ENCODE data around the gene TMIGD1. TPM values are rescaled to one million over a fixed set of nuclear protein-coding genes. Genes with fewer than 3 reads are reported as not detected.
A peak's percentile ranks its signal among the peaks of the same experiment; 100 is the strongest.

The TMIGD1 gene
- polyA plus RNA-seq, 1 donor (not counting 4 experiments of a cell fraction or from before 2014, with no cell fraction given) = not detected

- dilution Hi-C loops (cut with MboI; ENCODE audit: extremely low pct_ligation_motif_present, low sequenced_read_pairs) = no loop called here
- no peak for DNase-seq (ENCODE audit: low read depth, low spot score)
- Histone ChIP-seq H3K9me3 (ENCODE audit: control insufficient read depth, low read depth, low read length) (no peaks in the 10 kb centered on the region), H3K79me2 (ENCODE audit: control insufficient read depth, insufficient read depth, low read length) (no peaks in the 10 kb centered on the region), H3K4me2 (ENCODE audit: control insufficient read depth, extremely low read depth, insufficient read depth, low read depth, low read length) (no peak overlapping the region), H3K27me3 (ENCODE audit: control insufficient read depth, extremely low read depth, insufficient read depth, low read length) (peaks cover 14% of the 10 kb centered on the region), H2AFZ (ENCODE audit: control insufficient read depth, low read length) (no peak overlapping the region), H3K27ac (ENCODE audit: control insufficient read depth, insufficient read depth, low read length) (no peak overlapping the region), H3K9ac (ENCODE audit: control insufficient read depth, extremely low read depth, insufficient read depth, low read length) (no peak overlapping the region), H3K4me1 (ENCODE audit: control insufficient read depth, extremely low read depth, insufficient read depth, low read length) (no peaks in the 10 kb centered on the region), H3K4me3 (ENCODE audit: control insufficient read depth in 2 of 3, extremely low read depth in 1 of 3, insufficient read depth in 2 of 3, low read depth in 1 of 3, low read length in 3 of 3) (no peak overlapping the region), H3K36me3 (ENCODE audit: control insufficient read depth in 2 of 2, extremely low read depth in 1 of 2, insufficient read depth in 2 of 2, low read length in 2 of 2) (no peaks in the 10 kb centered on the region), H4K20me1 (ENCODE audit: control insufficient read depth, extremely low read depth, insufficient read depth, low read length) (no peaks in the 10 kb centered on the region), H3K9me1 (ENCODE audit: control insufficient read depth, extremely low read depth, insufficient read depth, low read length) (no peaks in the 10 kb centered on the region)
- no peak for TF ChIP-seq EZH2 (IDR thresholded peaks at IDR 0.05; ENCODE audit: low read length)
- TF ChIP-seq, protein P1, sequence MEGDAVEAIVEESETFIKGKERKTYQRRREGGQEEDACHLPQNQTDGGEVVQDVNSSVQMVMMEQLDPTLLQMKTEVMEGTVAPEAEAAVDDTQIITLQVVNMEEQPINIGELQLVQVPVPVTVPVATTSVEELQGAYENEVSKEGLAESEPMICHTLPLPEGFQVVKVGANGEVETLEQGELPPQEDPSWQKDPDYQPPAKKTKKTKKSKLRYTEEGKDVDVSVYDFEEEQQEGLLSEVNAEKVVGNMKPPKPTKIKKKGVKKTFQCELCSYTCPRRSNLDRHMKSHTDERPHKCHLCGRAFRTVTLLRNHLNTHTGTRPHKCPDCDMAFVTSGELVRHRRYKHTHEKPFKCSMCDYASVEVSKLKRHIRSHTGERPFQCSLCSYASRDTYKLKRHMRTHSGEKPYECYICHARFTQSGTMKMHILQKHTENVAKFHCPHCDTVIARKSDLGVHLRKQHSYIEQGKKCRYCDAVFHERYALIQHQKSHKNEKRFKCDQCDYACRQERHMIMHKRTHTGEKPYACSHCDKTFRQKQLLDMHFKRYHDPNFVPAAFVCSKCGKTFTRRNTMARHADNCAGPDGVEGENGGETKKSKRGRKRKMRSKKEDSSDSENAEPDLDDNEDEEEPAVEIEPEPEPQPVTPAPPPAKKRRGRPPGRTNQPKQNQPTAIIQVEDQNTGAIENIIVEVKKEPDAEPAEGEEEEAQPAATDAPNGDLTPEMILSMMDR (optimal IDR thresholded peaks at IDR 0.05 in 1 of 3, IDR thresholded peaks at IDR 0.05 in 1 of 3, conservative IDR thresholded peaks at IDR 0.05 in 1 of 3; ENCODE audit: extremely low read depth in 1 of 3, insufficient read depth in 2 of 3, low read length in 3 of 3) = no peak
- peak; percentile 48 for FAIRE-seq
Measured at GRCh38 chr17:30312226-30312625, 21.6 kb downstream of the TMIGD1 start.

DNA sequence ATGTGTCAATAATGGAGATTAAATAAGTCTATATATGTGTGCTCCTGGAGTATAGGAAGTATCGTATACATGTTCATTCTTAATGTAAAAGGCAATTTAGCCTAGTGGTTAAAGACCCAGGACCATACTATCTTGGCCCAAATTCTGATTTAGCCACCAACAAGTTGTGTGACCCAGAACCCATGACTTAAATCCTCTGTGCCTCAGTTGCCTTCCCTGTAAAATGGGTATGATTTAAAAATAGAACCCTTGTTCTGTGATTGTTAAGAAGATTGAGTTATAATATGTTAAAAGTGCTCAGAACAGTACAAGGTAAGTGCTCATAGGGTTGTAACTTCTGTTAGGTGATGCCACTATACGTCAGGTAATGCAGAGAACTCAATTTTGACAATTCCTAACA is 23.3 kb downstream of the TMIGD1 start:
- Histone ChIP-seq H3K27me3 (ENCODE audit: control insufficient read depth, extremely low read depth, insufficient read depth, low read length) (peaks cover 19% of the 10 kb centered on the region), H4K20me1 (ENCODE audit: control insufficient read depth, extremely low read depth, insufficient read depth, low read length) (no peaks in the 10 kb centered on the region), H3K36me3 (ENCODE audit: control insufficient read depth in 2 of 2, extremely low read depth in 1 of 2, insufficient read depth in 2 of 2, low read length in 2 of 2) (no peaks in the 10 kb centered on the region), H3K9me1 (ENCODE audit: control insufficient read depth, extremely low read depth, insufficient read depth, low read length) (no peaks in the 10 kb centered on the region), H3K4me3 (ENCODE audit: control insufficient read depth in 2 of 3, extremely low read depth in 1 of 3, insufficient read depth in 2 of 3, low read depth in 1 of 3, low read length in 3 of 3) (no peak overlapping the region), H3K4me2 (ENCODE audit: control insufficient read depth, extremely low read depth, insufficient read depth, low read depth, low read length) (no peak overlapping the region), H3K27ac (ENCODE audit: control insufficient read depth, insufficient read depth, low read length) (no peak overlapping the region), H2AFZ (ENCODE audit: control insufficient read depth, low read length) (no peak overlapping the region), H3K4me1 (ENCODE audit: control insufficient read depth, extremely low read depth, insufficient read depth, low read length) (no peaks in the 10 kb centered on the region), H3K79me2 (ENCODE audit: control insufficient read depth, insufficient read depth, low read length) (no peaks in the 10 kb centered on the region), H3K9me3 (ENCODE audit: control insufficient read depth, low read depth, low read length) (no peaks in the 10 kb centered on the region), H3K9ac (ENCODE audit: control insufficient read depth, extremely low read depth, insufficient read depth, low read length) (no peak overlapping the region)
- no peak for FAIRE-seq
- dilution Hi-C loops (cut with MboI; ENCODE audit: extremely low pct_ligation_motif_present, low sequenced_read_pairs) = no loop called here
- no peak for DNase-seq (ENCODE audit: low read depth, low spot score)
- no peak for TF ChIP-seq EZH2 (IDR thresholded peaks at IDR 0.05; ENCODE audit: low read length)
- TF ChIP-seq, protein P1 (optimal IDR thresholded peaks at IDR 0.05 in 1 of 3, IDR thresholded peaks at IDR 0.05 in 1 of 3, conservative IDR thresholded peaks at IDR 0.05 in 1 of 3; ENCODE audit: extremely low read depth in 1 of 3, insufficient read depth in 2 of 3, low read length in 3 of 3) = no peak

Measured in keratinocyte (primary cell).